K562 (cell line): ENCODE measurements around the gene GJD4. TPM values are rescaled to one million over a fixed set of nuclear protein-coding genes. Genes with fewer than 3 reads are reported as not detected.
A peak's percentile ranks its signal among the peaks of the same experiment; 100 is the strongest.

ENCODE experiments used
- ATAC-seq: fragments of 200-7000 bp; cut with Tn5 transposase; 3 replicates; pipeline ENCODE4 v1.9.1; 2020; ENCODE audit warnings: moderate library complexity
- BruUV-seq: library from RNA; stranded (reverse); fragments of 400-500 nt; replicated peaks from 2 replicates; lab custom pipeline; 2021; lab: Mats Ljungman, UMichigan
- CTCF ChIA-PET: fragments of 300-600 bp; formaldehyde crosslinking; extraction: SDS; loops from one replicate; lab custom pipeline; 2021; ENCODE audit warnings: low intra/inter-chr PET ratio; lab: Yijun Ruan, JAX
- POLR2A ChIA-PET: fragments of 300-600, 350-650 bp; sonication (Branson Sonifier 250); formaldehyde crosslinking; extraction: SDS; loops from one replicate; lab custom pipeline; 2021; ENCODE audit warnings: antibody characterized with exemption, inconsistent platforms; lab: Yijun Ruan, JAX
- DNase-seq, 4 experiments: peaks; one replicate each; pipeline versions ENCODE4 v3.0.0 to v3.0.0-alpha.2; 2011 to 2018; ENCODE audit warnings: low spot score in 3 of 4, mixed read lengths in 3 of 4; ENCODE audit errors: extremely low read depth in 1 of 4
- FAIRE-seq: peaks from 2 replicates; lab custom pipeline; 2011; peaks lifted over from hg19 to GRCh38; lab: Jason Lieb, UNC
- H2AFZ ChIP-seq: 2 replicates; pipeline ENCODE4 v1.6.0; 2011; ENCODE audit warnings: low read depth, low read length, control low read depth, inconsistent platforms
- H3K27ac ChIP-seq: fragments of 200-600 bp; 3 replicates; pipeline ENCODE4 v1.8.0; 2011; ENCODE audit warnings: low read depth, mild to moderate bottlenecking, control low read depth, inconsistent platforms, low read length, moderate library complexity, mixed read lengths; ENCODE audit errors: extremely low read depth
- H3K27me3 ChIP-seq, 2 experiments: fragments of 300-600 bp in 1 of 2; 2 replicates in 1 of 2; 3 replicates in 1 of 2; pipeline versions ENCODE4 v1.6.0 to v1.8.0; 2011; ENCODE audit warnings: inconsistent platforms in 2 of 2, low read length in 2 of 2, mild to moderate bottlenecking in 1 of 2, mixed read lengths in 1 of 2, moderate library complexity in 1 of 2; ENCODE audit not compliant: control insufficient read depth in 2 of 2, insufficient read depth in 2 of 2
- H3K36me3 ChIP-seq: fragments of 300-600 bp; 3 replicates; pipeline ENCODE4 v1.8.0; 2011; ENCODE audit warnings: mild to moderate bottlenecking, low read length, inconsistent platforms; ENCODE audit not compliant: control insufficient read depth, insufficient read depth
- H3K4me1 ChIP-seq, 2 experiments: fragments of 200-600 bp in 1 of 2; replicated peaks in 1 of 2; 2 replicates in 1 of 2; 3 replicates in 1 of 2; pipeline versions ENCODE4 v1.5.1 to v1.8.0; 2011; ENCODE audit warnings: inconsistent platforms in 2 of 2, low read length in 2 of 2, mild to moderate bottlenecking in 1 of 2, mixed read lengths in 1 of 2, moderate library complexity in 1 of 2; ENCODE audit not compliant: control insufficient read depth in 2 of 2, insufficient read depth in 2 of 2
- H3K4me2 ChIP-seq: 2 replicates; pipeline ENCODE4 v1.6.1; 2011; ENCODE audit warnings: low read length, control low read depth, inconsistent platforms, mixed read lengths; ENCODE audit not compliant: insufficient read depth
- H3K4me3 ChIP-seq: fragments of 200-600 bp; sonication (generic), shearing (Covaris generic); 2 replicates; pipeline ENCODE4 v1.5.1; 2016; ENCODE audit warnings: control low read depth, inconsistent platforms
- H3K79me2 ChIP-seq: fragments of 200-600 bp; 3 replicates; pipeline ENCODE4 v1.8.0; 2011; ENCODE audit warnings: low read length, inconsistent platforms; ENCODE audit not compliant: control insufficient read depth, insufficient read depth
- H3K9ac ChIP-seq, 2 experiments: 2 replicates each; pipeline versions ENCODE4 v1.6.0 to v1.6.1; 2011; ENCODE audit warnings: low read depth in 2 of 2, low read length in 2 of 2, control low read depth in 1 of 2, inconsistent platforms in 1 of 2, mild to moderate bottlenecking in 1 of 2, mixed read lengths in 1 of 2; ENCODE audit not compliant: insufficient read depth in 1 of 2
- H3K9me1 ChIP-seq: one replicate; pipeline ENCODE4 v1.6.0; 2011; ENCODE audit warnings: inconsistent platforms, mild to moderate bottlenecking, low read length, moderate library complexity; ENCODE audit not compliant: control insufficient read depth, insufficient read depth
- H3K9me3 ChIP-seq: replicated peaks from 2 replicates; pipeline ENCODE4 v1.5.1; 2011; ENCODE audit warnings: low read depth, low read length, inconsistent platforms; ENCODE audit not compliant: control insufficient read depth, insufficient read depth
- H4K20me1 ChIP-seq: replicated peaks from 2 replicates; pipeline ENCODE4 v1.6.1; 2011; ENCODE audit warnings: low read length, inconsistent platforms, mixed read lengths; ENCODE audit not compliant: control insufficient read depth, insufficient read depth
- CUX1 ChIP-seq: fragments of 200-800 bp; sonication (Bioruptor generic); IDR thresholded peaks from 2 replicates; pipeline ENCODE4 v1.6.1; 2016; ENCODE audit warnings: missing genetic modification characterization, missing compliant biosample characterization
- MGA ChIP-seq: fragments of 450-650 bp; IDR thresholded peaks from 2 replicates; pipeline ENCODE4 v1.6.1; 2016; ENCODE audit warnings: mild to moderate bottlenecking, moderate library complexity
- ZNF778 ChIP-seq: fragments of 450-650 bp; formaldehyde crosslinking; IDR thresholded peaks from 2 replicates; pipeline ENCODE4 v1.4.0; 2020; ENCODE audit warnings: mild to moderate bottlenecking, moderate library complexity
- WGBS: fragments of 100-300 bp; shearing (Covaris generic); methylation state at CpG from one replicate; pipeline ENCODE4 v1.1.6; 2016; ENCODE audit warnings: low coverage, mixed read lengths; ENCODE audit not compliant: insufficient coverage; ENCODE audit errors: missing lambda C conversion rate; 5-methylcytosine and 5-hydroxymethylcytosine counted together
- in situ Hi-C: fragments of 300-500 bp; cut with MboI; formaldehyde crosslinking; loops from 4 replicates; pipeline ENCODE4 v1.15.0; 2018; ENCODE audit warnings: inconsistent platforms, mixed read lengths
- intact Hi-C: fragments of 100-400 bp; cut with micrococcal nuclease; formaldehyde crosslinking; loops from 2 replicates; pipeline ENCODE4 v1.14.2; 2022
- polyA plus RNA-seq, 8 experiments: library from polyadenylated mRNA; depleted of rRNA in 4 of 8; stranded (reverse) in 5 of 8; unstranded in 3 of 8; fragments of >200 nt; fragmentation: Nextera tagmentation in 2 of 8; fragmentation: Illumina TruSeq in 1 of 8; extraction: Ambion mirVana in 2 of 8; extraction: Trizol in 1 of 8; gene quantifications; 2 replicates each; pipeline versions ENCODE4 v1.2.1 to v1.2.3, GENCODE V29; 2011 to 2014; ENCODE audit warnings: inconsistent platforms in 1 of 8, missing spikeins in 1 of 8
- total RNA-seq, 7 experiments: library from RNA; depleted of rRNA in 6 of 7; stranded (reverse); fragments of >200 nt in 6 of 7; fragmentation: Illumina TruSeq in 2 of 7; extraction: Trizol in 2 of 7; gene quantifications; 2 replicates each; pipeline versions ENCODE4 v1.2.1 to v1.2.3, GENCODE V29; 2011 to 2021; ENCODE audit warnings: low replicate concordance in 1 of 7

The GJD4 gene
- total and polyA plus RNA-seq, 9 of the 15 experiments (the other 6 are each of a cell fraction or from before 2014, with no cell fraction given): not detected

GRCh38 chr10:35640951-35641675 is 36.0 kb downstream of the GJD4 start:
- ChIA-PET CTCF (no interaction called here), POLR2A (no interaction called here)
- no peaks in the 10 kb centered on the region for H3K36me3 ChIP-seq
- H3K9ac ChIP-seq: peak overlapping the region; percentile 34 to 91; a peak in 3 of 4 replicates
- FAIRE-seq (peak; percentile 72), ATAC-seq (peak; percentile 53), DNase-seq (peak in 1 of 4 experiments; percentile 71)
- H4K20me1 ChIP-seq: no peaks in the 10 kb centered on the region
- WGBS: 4% methylated on average over 56 of the region's 72 CpGs
- intact Hi-C loops: loop anchor here (10.0 kb wide), 1 partner anchor 114 kb away; no protein-coding TSS in a partner anchor
- no peaks in the 10 kb centered on the region for H3K79me2 ChIP-seq
- H3K4me3 ChIP-seq: peak overlapping the region; percentile 64
- H3K27ac ChIP-seq: no peak overlapping the region
- H3K4me2 ChIP-seq: peak overlapping the region; percentile 74
- H3K9me3 ChIP-seq: no peaks in the 10 kb centered on the region
- BruUV-seq: no TSS peak
- peaks cover 7 to 20% of the 10 kb centered on the region in 2 experiments; a peak in 4 of 5 replicates for H3K27me3 ChIP-seq
- no peaks in the 10 kb centered on the region for H3K9me1 ChIP-seq
- H2AFZ ChIP-seq: peak overlapping the region; percentile 89
- in situ Hi-C loops: loop anchor here (25.0 kb wide), 1 partner anchor 1246 kb away; no protein-coding TSS in a partner anchor
- H3K4me1 ChIP-seq: peaks cover 6 to 40% of the 10 kb centered on the region in 2 experiments; a peak in 3 of 5 replicates
- peak; percentile 90 for TF ChIP-seq MGA
- TF ChIP-seq CUX1 (CRISPR knock-in tag): no peak
- TF ChIP-seq ZNF778: no peak
